Measurements from ENCODE around the gene ANK3. TPM values are rescaled to one million over a fixed set of nuclear protein-coding genes. Genes with fewer than 3 reads are reported as not detected.

ANK3 gene
- total RNA-seq, 1 experiment from 2014 or later = 15.3 TPM

DNA sequence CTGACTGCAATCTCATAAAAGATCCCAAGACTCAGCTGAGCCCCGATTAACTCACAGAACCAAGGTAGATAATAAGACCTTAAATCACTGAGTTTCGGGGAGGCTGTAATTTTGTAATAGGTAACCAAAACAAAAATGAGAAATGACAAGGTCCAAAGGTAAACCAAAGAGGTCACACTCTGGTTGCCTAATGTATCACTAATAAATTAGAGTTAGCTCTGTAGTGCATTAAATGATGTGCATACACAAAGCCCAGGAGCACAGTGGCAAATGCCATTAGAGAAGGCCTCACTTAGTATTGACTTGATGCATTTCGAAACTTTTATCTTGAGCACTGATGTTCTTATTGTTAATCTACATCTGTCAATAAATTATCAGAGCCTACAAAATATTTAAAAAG, 245.6 kb downstream of the ANK3 start:
- no TSS peak for BruUV-seq (replicated peaks)
- no peak for TF ChIP-seq EZH2 (IDR thresholded peaks at IDR 0.05)
- TF ChIP-seq ZFX (IDR thresholded peaks at IDR 0.05) = no peak
- TF ChIP-seq SP1 (IDR thresholded peaks at IDR 0.05; ENCODE audit: low read depth) = no peak
- TF ChIP-seq SIN3A (IDR thresholded peaks at IDR 0.05; ENCODE audit: low read depth) = no peak
- no peak for TF ChIP-seq CBX3 (IDR thresholded peaks at IDR 0.05; ENCODE audit: low read depth)
- Histone ChIP-seq H2AFZ (ENCODE audit: low read depth, low read length, poor library complexity, severe bottlenecking) (no peak overlapping the region), H3K36me3 (ENCODE audit: control insufficient read depth in 1 of 2, insufficient read depth in 2 of 2, low read length in 2 of 2) (no peaks in the 10 kb centered on the region), H3K9ac (ENCODE audit: low read length) (no peak overlapping the region), H3K4me3 (replicated peaks in 1 of 2; ENCODE audit: low read depth in 1 of 2, low read length in 2 of 2) (no peak overlapping the region), H3K27me3 (ENCODE audit: insufficient read depth, low read length) (no peaks in the 10 kb centered on the region), H3K4me1 (ENCODE audit: control insufficient read depth in 1 of 2, insufficient read depth in 2 of 2, low read length in 2 of 2) (peaks cover 27 to 45% of the 10 kb centered on the region in 2 experiments), H3K4me2 (ENCODE audit: low read length) (no peak overlapping the region), H4K20me1 (ENCODE audit: insufficient read depth) (no peaks in the 10 kb centered on the region), H3K27ac (ENCODE audit: low read depth, low read length) (no peak overlapping the region), H3K79me2 (ENCODE audit: insufficient read depth, low read length) (no peaks in the 10 kb centered on the region), H3K9me2 (ENCODE audit: insufficient read depth) (0 out of 2 replicates have a peak, but pooled peaks cover 4% of the 10 kb centered on the region), H3K9me3 (ENCODE audit: control insufficient read depth in 1 of 2, insufficient read depth in 1 of 2, low read depth in 1 of 2, low read length in 2 of 2) (no peaks in the 10 kb centered on the region)
- ChIA-PET POLR2A (no interaction called here), RAD21 (ENCODE audit: low non-redundant PET in 1 of 2, low total read pairs in 2 of 2, uncharacterized antibody in 2 of 2, unreplicated experiment in 2 of 2) (no interaction called here), CTCF (no interaction called here)
- ATAC-seq = no peak
- intact Hi-C loops (cut with micrococcal nuclease) = no loop called here
- DNase-seq (ENCODE audit: low read depth, low spot score) = no peak

DNA sequence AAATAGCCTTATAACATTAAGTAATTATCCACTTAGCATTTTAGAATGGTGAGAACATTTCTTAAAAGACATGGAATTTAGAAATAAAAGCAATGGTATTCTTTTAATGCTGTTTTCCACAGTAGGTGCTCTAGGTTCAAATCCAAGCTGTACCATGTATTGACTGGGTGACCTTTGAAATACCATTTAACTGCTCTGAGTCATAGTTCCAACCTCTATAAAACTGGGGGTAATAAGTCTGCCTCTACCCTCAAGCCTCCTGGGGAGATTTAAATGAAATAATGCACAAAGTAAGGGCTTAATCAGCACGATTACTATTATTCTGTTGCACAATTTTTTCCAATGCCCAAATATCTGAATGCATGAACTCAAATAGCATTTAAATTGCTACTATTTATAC, 246.9 kb downstream of the ANK3 start:
- Histone ChIP-seq H3K36me3 (ENCODE audit: control insufficient read depth in 1 of 2, insufficient read depth in 2 of 2, low read length in 2 of 2) (no peaks in the 10 kb centered on the region), H3K27ac (ENCODE audit: low read depth, low read length) (no peak overlapping the region), H3K4me2 (ENCODE audit: low read length) (peak overlapping the region; percentile 19; the same call in 1 of the 2 replicates), H3K9me2 (ENCODE audit: insufficient read depth) (0 out of 2 replicates have a peak, but pooled peaks cover 4% of the 10 kb centered on the region), H4K20me1 (ENCODE audit: insufficient read depth) (no peaks in the 10 kb centered on the region), H3K4me1 (ENCODE audit: control insufficient read depth in 1 of 2, insufficient read depth in 2 of 2, low read length in 2 of 2) (peaks cover 15 to 31% of the 10 kb centered on the region in 2 experiments), H3K9ac (ENCODE audit: low read length) (no peak overlapping the region), H3K9me3 (ENCODE audit: control insufficient read depth in 1 of 2, insufficient read depth in 1 of 2, low read depth in 1 of 2, low read length in 2 of 2) (no peaks in the 10 kb centered on the region), H3K27me3 (ENCODE audit: insufficient read depth, low read length) (no peaks in the 10 kb centered on the region), H3K4me3 (replicated peaks in 1 of 2; ENCODE audit: low read depth in 1 of 2, low read length in 2 of 2) (no peak overlapping the region), H2AFZ (ENCODE audit: low read depth, low read length, poor library complexity, severe bottlenecking) (no peak overlapping the region), H3K79me2 (ENCODE audit: insufficient read depth, low read length) (no peaks in the 10 kb centered on the region)
- intact Hi-C loops (cut with micrococcal nuclease) = no loop called here
- DNase-seq (ENCODE audit: low read depth, low spot score) (no peak), ATAC-seq (no peak)
- BruUV-seq (replicated peaks) = no TSS peak
- CTCF ChIA-PET = no interaction called here
- TF ChIP-seq FOSL1 (IDR thresholded peaks at IDR 0.05; ENCODE audit: low read depth) (peak; percentile 14; the same call in 1 of the 2 replicates), ATF3 (IDR thresholded peaks at IDR 0.05) (no peak), POLR2AphosphoS5 (IDR thresholded peaks at IDR 0.05; ENCODE audit: low read depth, low read length) (no peak)
- RAD21 ChIA-PET (ENCODE audit: low non-redundant PET in 1 of 2, low total read pairs in 2 of 2, uncharacterized antibody in 2 of 2, unreplicated experiment in 2 of 2) = no interaction called here
- POLR2A ChIA-PET = no interaction called here
